HL-60 (cell line): ENCODE measurements around the gene ASXL1.
"Not testable (repeated sequence)": the region's sequence is repeated elsewhere in the genome, so short reads cannot be mapped to it uniquely, and the experiment has no call there.

Experiments
- DNase-seq, 2 experiments: peaks; one replicate each; pipeline ENCODE4 v3.0.0-alpha.2; 2010 to 2020; ENCODE audit warnings: low read depth in 1 of 2, low spot score in 1 of 2
- H3K27ac ChIP-seq: fragments of 250-450 bp; sonication (Bioruptor Pico); replicated peaks from 2 replicates; pipeline ENCODE4 v1.5.1; 2020; ENCODE audit warnings: mild to moderate bottlenecking, moderate library complexity
- H3K27me3 ChIP-seq: fragments of 250-450 bp; sonication (Bioruptor Pico); 2 replicates; pipeline ENCODE4 v1.5.1; 2021; ENCODE audit warnings: mild to moderate bottlenecking, moderate library complexity; ENCODE audit not compliant: insufficient read depth, poor library complexity, severe bottlenecking
- H3K4me3 ChIP-seq: replicated peaks from 2 replicates; pipeline ENCODE4 v1.5.1; 2011; ENCODE audit warnings: mild to moderate bottlenecking, control low read depth, low read length; ENCODE audit not compliant: insufficient read depth
- GABPA ChIP-seq: IDR thresholded peaks from 2 replicates; pipeline ENCODE4 v1.6.1; 2012; ENCODE audit warnings: low read depth
- POLR2AphosphoS5 ChIP-seq: IDR thresholded peaks from 2 replicates; pipeline ENCODE4 v1.6.1; 2012; ENCODE audit warnings: low read depth
- SPI1 ChIP-seq: IDR thresholded peaks from 2 replicates; pipeline ENCODE4 v1.6.1; 2012; ENCODE audit warnings: low read depth, mild to moderate bottlenecking, borderline replicate concordance
- TF ChIP-seq, protein P1 (sequence below): IDR thresholded peaks from one replicate; pipeline ENCODE4 v1.5.1; 2011; ENCODE audit warnings: low read length, control low read depth, inconsistent platforms; ENCODE audit not compliant: insufficient read depth
- TF ChIP-seq, protein P2 (sequence below): IDR thresholded peaks from 2 replicates; pipeline ENCODE4 v1.6.1; 2012; ENCODE audit warnings: low read depth; ENCODE audit not compliant: insufficient replicate concordance

The ASXL1 gene

DNA sequence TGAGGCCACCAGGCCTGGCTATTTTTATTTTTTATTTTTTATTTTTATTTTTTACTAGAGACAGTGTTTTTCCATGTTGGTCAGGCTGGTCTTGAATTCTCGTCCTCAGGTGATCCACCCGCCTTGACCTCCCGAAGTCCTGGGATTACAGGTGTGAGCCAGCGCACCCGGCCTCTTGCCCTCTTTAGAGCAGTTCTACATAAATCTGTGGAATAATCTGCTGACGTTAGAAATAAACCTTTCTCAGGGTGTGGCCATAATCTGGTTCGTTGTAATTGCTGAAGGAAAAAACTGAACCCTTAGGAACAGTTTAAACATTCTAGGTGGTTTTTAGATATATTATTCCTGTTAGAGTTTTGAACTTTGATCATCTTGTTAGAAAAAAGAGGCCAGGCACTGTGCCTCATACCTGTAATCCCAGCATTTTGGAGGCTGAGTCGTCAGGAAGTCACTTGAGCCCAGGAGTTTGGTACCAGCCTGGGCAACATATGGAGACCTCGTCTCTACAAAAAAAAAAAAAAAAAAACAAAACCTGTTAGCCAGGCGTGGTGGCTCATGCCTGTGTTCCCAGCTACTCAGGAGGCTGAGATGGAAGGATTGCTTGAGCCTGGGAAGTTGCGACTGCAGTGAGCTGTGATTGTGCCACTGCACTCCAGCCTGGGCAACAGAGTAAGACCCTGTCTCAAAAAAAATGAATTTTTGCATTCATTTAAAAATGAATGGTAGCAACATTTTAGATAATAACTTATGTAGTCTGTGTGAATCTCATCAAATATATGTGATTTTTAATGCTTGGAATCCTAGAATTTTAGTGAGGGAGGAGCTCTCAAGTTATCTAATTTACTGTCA, 24.2 kb downstream of the ASXL1 start:
- TF ChIP-seq, protein P1, sequence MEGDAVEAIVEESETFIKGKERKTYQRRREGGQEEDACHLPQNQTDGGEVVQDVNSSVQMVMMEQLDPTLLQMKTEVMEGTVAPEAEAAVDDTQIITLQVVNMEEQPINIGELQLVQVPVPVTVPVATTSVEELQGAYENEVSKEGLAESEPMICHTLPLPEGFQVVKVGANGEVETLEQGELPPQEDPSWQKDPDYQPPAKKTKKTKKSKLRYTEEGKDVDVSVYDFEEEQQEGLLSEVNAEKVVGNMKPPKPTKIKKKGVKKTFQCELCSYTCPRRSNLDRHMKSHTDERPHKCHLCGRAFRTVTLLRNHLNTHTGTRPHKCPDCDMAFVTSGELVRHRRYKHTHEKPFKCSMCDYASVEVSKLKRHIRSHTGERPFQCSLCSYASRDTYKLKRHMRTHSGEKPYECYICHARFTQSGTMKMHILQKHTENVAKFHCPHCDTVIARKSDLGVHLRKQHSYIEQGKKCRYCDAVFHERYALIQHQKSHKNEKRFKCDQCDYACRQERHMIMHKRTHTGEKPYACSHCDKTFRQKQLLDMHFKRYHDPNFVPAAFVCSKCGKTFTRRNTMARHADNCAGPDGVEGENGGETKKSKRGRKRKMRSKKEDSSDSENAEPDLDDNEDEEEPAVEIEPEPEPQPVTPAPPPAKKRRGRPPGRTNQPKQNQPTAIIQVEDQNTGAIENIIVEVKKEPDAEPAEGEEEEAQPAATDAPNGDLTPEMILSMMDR = no peak
- Histone ChIP-seq H3K27ac (no peak overlapping the region), H3K4me3 (no peak overlapping the region), H3K27me3 (no peaks in the 10 kb centered on the region)
- DNase-seq = no peak

DNA sequence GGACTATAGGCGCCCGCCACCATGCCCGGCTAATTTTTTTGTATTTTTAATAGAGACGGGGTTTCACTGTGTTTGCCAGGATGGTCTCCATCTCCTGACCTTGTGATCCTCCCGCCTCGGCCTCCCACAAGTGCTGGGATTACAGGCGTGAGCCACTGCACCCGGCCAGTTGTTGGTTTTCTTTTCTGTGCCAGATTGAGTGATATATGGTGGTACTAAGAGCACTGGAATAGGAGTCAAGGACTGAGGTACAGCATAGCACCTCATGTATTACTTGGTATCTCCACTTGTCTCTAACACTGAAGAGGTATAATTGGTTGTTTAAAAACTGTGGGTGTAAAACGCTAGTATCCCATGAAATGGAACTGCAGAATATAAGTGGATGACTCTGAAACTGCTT, 25.3 kb downstream of the ASXL1 start:
- not testable (repeated sequence) for H3K4me3 ChIP-seq, H3K27me3 ChIP-seq, H3K27ac ChIP-seq, DNase-seq

DNA sequence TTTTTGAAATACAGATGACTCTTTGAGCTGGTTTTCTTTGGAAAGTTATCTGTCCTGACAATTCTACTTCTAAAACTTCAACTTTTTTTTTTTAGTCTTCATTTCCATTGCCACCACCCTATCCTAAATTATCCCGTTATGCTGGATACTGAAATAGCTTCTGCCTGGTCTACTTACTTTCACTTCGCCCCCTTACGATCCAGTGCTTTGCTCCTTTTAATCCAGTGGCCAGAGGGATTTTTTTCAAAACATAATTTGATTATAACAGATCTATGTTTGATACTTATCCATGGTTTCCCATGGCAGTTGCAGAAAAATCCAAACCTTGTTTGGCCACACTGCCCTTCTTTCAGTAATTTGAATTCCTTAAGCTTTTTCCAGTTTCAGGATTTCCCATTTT, 27.4 kb downstream of the ASXL1 start:
- TF ChIP-seq POLR2AphosphoS5 (no peak), GABPA (no peak), SPI1 (no peak)
- TF ChIP-seq, protein P1 = no peak
- TF ChIP-seq, protein P2, sequence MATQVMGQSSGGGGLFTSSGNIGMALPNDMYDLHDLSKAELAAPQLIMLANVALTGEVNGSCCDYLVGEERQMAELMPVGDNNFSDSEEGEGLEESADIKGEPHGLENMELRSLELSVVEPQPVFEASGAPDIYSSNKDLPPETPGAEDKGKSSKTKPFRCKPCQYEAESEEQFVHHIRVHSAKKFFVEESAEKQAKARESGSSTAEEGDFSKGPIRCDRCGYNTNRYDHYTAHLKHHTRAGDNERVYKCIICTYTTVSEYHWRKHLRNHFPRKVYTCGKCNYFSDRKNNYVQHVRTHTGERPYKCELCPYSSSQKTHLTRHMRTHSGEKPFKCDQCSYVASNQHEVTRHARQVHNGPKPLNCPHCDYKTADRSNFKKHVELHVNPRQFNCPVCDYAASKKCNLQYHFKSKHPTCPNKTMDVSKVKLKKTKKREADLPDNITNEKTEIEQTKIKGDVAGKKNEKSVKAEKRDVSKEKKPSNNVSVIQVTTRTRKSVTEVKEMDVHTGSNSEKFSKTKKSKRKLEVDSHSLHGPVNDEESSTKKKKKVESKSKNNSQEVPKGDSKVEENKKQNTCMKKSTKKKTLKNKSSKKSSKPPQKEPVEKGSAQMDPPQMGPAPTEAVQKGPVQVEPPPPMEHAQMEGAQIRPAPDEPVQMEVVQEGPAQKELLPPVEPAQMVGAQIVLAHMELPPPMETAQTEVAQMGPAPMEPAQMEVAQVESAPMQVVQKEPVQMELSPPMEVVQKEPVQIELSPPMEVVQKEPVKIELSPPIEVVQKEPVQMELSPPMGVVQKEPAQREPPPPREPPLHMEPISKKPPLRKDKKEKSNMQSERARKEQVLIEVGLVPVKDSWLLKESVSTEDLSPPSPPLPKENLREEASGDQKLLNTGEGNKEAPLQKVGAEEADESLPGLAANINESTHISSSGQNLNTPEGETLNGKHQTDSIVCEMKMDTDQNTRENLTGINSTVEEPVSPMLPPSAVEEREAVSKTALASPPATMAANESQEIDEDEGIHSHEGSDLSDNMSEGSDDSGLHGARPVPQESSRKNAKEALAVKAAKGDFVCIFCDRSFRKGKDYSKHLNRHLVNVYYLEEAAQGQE = no peak
- Histone ChIP-seq H3K27ac (no peak overlapping the region), H3K4me3 (no peak overlapping the region), H3K27me3 (no peaks in the 10 kb centered on the region)
- no peak for DNase-seq

DNA sequence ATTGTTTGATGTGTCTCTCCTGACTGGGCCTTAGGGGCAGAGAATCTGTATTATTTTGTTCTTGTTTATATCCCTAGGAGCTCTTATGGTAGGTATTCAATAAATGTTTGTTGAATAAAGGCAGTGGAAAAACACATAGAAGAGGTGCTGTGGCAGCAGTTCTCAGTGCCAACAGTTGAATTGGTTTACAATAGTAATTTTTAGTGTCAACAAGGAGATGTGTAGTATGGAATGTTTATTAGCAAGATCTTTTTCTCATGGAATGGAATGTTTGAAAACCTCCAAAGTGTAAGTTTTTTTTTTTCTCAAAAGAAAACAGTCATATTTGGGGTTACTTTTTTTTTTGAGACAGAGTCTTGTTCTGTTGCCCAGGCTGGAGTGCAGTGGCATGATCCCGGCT, 28.0 kb downstream of the ASXL1 start:
- H3K27me3 ChIP-seq = no peaks in the 10 kb centered on the region
- TF ChIP-seq, protein P2 = no peak
- TF ChIP-seq, protein P1 = no peak
- H3K4me3 ChIP-seq = no peak overlapping the region
- no peak overlapping the region for H3K27ac ChIP-seq
- no peak for DNase-seq
